C4-2B (cell line): ENCODE measurements around the gene LRRC75A.

ENCODE experiments used
- ZFX ChIP-seq: fragments of 450-650 bp; IDR thresholded peaks from 2 replicates; pipeline ENCODE4 v1.6.1; 2017
- TF ChIP-seq, protein P1 (sequence below): fragments of 450-650 bp; conservative IDR thresholded peaks from 2 replicates; pipeline ENCODE4 v1.5.1; 2017; ENCODE audit warnings: mild to moderate bottlenecking

DNA sequence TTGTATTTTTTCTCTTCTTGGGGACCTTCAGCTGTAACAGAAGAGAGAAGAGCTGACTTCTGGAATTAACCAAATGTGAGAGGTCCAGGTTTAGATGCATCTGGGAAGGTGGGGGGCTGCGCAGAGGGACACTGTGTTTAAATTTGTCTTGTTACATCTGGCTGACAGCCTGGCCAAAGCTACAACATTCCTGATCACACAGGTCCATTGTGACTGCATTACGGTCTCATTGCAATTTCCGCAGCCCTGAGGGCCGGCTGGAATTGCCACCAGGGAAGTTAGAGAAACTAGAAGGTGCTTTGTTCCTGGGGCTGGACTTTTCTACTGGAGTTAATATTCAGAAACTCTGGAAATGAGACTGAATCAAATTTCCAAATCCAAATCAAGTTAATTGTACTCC lies 37.9 kb upstream of the LRRC75A start:
- TF ChIP-seq, protein P1, sequence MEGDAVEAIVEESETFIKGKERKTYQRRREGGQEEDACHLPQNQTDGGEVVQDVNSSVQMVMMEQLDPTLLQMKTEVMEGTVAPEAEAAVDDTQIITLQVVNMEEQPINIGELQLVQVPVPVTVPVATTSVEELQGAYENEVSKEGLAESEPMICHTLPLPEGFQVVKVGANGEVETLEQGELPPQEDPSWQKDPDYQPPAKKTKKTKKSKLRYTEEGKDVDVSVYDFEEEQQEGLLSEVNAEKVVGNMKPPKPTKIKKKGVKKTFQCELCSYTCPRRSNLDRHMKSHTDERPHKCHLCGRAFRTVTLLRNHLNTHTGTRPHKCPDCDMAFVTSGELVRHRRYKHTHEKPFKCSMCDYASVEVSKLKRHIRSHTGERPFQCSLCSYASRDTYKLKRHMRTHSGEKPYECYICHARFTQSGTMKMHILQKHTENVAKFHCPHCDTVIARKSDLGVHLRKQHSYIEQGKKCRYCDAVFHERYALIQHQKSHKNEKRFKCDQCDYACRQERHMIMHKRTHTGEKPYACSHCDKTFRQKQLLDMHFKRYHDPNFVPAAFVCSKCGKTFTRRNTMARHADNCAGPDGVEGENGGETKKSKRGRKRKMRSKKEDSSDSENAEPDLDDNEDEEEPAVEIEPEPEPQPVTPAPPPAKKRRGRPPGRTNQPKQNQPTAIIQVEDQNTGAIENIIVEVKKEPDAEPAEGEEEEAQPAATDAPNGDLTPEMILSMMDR = no peak
- TF ChIP-seq ZFX = no peak
